Right lobe of liver (tissue), 4 donors: Measurements from ENCODE around the gene TBPL1.

Experiments used
- CTCF ChIP-seq, 4 donors: fragments of 200-600 bp in 3 of 4; fragments of 450-650 bp in 1 of 4; IDR thresholded peaks; one replicate each; pipeline versions ENCODE4 v1.5.1 to v1.8.0; 2016 to 2022; ENCODE audit warnings: antibody characterized with exemption in 4 of 4, mild to moderate bottlenecking in 2 of 4
- POLR2A ChIP-seq: fragments of 450-650 bp; IDR thresholded peaks from one replicate; pipeline ENCODE4 v1.6.1; 2017; ENCODE audit warnings: antibody characterized with exemption, mild to moderate bottlenecking
- donor health status: DM: no; HTN: no; CAD: no.
- donor health status: DM: no; HTN: no; CAD: no.
- donor health status: DM: no; HTN: yes; CAD: no.

- no peak for TF ChIP-seq CTCF (IDR thresholded peaks at IDR 0.05)
- no peak for TF ChIP-seq POLR2A
Observed at GRCh38 chr6:133937909-133938308, 15.1 kb upstream of the TBPL1 start.
